PFSK-1 (cell line): ENCODE results near the gene SLC48A1.

Source experiments
- POLR2AphosphoS5 ChIP-seq: IDR thresholded peaks from 2 replicates; pipeline ENCODE4 v1.6.1; 2012; ENCODE audit warnings: low read depth, mild to moderate bottlenecking, control low read depth, low read length, moderate library complexity
- TAF1 ChIP-seq: IDR thresholded peaks from 2 replicates; pipeline ENCODE4 v1.6.1; 2012; ENCODE audit warnings: low read length, control low read depth, borderline replicate concordance; ENCODE audit not compliant: insufficient read depth

DNA sequence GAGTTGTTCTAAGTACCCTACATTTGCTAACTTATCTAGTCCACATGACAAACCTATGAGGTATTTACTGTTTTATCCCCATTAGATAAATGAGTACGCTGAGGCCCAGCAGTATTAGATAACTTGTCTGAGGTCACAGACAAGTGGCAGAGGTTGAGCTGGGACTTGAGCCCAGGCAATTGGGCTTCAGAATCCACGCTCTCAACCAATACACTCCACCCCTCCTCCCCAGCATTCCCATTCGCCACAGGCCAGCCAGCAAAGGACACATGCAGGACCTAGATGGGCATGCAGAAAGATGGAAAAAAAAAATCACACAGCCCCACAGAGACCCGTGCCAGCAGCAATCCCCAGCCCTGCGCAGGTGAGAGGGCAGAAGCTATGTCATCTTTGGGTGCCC lies 34.3 kb downstream of the SLC48A1 start:
- TF ChIP-seq POLR2AphosphoS5 (no peak), TAF1 (no peak)
